ENCODE measurements around the gene SORD. TPM values are rescaled to one million over a fixed set of nuclear protein-coding genes. Genes with fewer than 3 reads are reported as not detected.
A peak's percentile ranks its signal among the peaks of the same experiment; 100 is the strongest.
"Not testable (repeated sequence)": the region's sequence is repeated elsewhere in the genome, so short reads cannot be mapped to it uniquely, and the experiment has no call there.

Gene SORD
- total and polyA plus RNA-seq, 4 donors = 5.7 to 7.1 (median 6.8) TPM

DNA sequence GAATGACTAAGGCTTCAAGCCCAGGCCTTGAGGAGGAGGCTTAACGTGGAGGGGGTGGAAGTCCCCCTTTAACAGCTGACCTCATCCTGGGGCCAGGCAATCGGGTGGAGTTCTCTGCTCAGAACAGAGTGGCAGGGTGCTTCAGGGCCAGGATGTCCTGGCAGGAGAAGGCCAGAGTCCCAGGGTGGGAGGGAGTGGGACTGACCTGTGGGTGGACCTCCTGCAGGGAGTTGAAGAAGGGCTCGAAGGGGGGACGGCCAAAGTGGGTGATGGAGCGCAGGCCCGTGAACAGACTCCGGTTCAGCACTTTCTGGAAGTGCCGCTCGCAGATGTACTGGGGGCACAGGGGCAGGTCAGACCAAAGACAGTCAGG, 71.3 kb downstream of the SORD start:
- ATAC-seq (ENCODE audit: low FRiP score) (no peak), DNase-seq (peak in 1 of 2 donors; percentile 67)
- Histone ChIP-seq H3K36me3 (ENCODE audit: control insufficient read depth in 1 of 2, insufficient read depth in 2 of 2, low read length in 1 of 2) (no peaks in the 10 kb centered on the region), H3K27ac (ENCODE audit: low read depth in 1 of 2, low read length in 2 of 2) (no peak overlapping the region), H3K27me3 (ENCODE audit: control insufficient read depth in 1 of 2, insufficient read depth in 2 of 2, low read length in 1 of 2) (no peaks in the 10 kb centered on the region), H3K4me3 (ENCODE audit: low read length in 2 of 2) (no peak overlapping the region), H3K9me3 (ENCODE audit: control insufficient read depth, low read length) (no peaks in the 10 kb centered on the region), H3K4me1 (ENCODE audit: control insufficient read depth in 1 of 2, insufficient read depth in 2 of 2, low read length in 2 of 2) (no peaks in the 10 kb centered on the region)
- intact Hi-C loops (cut with DNase I) = no loop called here
- 77 to 80% methylated on average over 9 of the region's 9 CpGs for WGBS, 2 donors

DNA sequence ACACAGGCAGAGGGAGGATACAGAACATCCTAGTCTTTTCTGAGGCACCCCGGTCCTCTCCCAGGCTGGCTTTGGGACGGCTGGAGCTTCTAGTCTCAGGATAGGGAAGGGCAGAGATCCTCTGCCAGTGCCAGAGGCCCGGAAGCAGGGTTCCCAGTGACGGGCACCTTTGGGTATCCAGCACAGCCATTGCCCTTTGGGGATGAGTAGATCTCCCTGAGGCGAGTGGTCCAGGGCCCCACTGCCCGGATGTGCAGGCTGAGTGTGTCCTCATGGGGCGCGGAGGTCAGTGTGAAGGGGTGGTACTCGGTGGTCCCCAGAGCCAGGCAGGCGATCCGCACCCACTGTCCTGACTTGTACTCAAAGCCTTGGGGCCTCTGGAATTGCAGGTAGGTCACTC, 72.7 kb downstream of the SORD start:
- no peaks in the 10 kb centered on the region for H3K9me3 ChIP-seq (ENCODE audit: control insufficient read depth, low read length)
- H3K4me3 ChIP-seq (ENCODE audit: low read length in 2 of 2) = no peak overlapping the region
- H3K4me1 ChIP-seq (ENCODE audit: control insufficient read depth in 1 of 2, insufficient read depth in 2 of 2, low read length in 2 of 2) = no peaks in the 10 kb centered on the region
- ATAC-seq (ENCODE audit: low FRiP score) = no peak
- no peaks in the 10 kb centered on the region for H3K36me3 ChIP-seq (ENCODE audit: control insufficient read depth in 1 of 2, insufficient read depth in 2 of 2, low read length in 1 of 2)
- intact Hi-C loops (cut with DNase I) = no loop called here
- H3K27me3 ChIP-seq (ENCODE audit: control insufficient read depth in 1 of 2, insufficient read depth in 2 of 2, low read length in 1 of 2) = no peaks in the 10 kb centered on the region
- DNase-seq = peak in 1 of 2 donors; percentile 62
- WGBS, 2 donors = 90 to 95% methylated on average over 11 of the region's 11 CpGs
- no peak overlapping the region for H3K27ac ChIP-seq (ENCODE audit: low read depth in 1 of 2, low read length in 2 of 2)

DNA sequence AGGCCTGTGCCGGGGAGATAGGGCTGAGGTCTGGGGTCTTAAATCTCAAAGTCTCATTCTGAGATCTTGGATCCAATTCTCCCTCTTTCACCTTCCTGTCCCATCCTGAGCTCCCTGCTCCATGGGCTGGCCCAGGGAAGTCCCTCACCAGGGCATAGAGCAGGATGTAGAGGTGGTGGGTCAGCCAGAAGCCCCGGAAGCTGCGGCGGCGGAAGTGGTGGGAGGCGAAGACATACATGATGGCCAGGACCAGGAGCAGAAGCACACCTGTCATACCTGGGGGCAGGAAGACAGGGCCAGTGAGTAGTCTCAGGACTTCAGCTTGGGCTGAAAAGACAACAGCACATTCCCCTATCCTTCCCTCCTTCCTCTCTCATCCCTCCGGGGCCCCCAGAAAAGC, 74.5 kb downstream of the SORD start:
- Histone ChIP-seq H3K9me3 (ENCODE audit: control insufficient read depth, low read length) (no peaks in the 10 kb centered on the region), H3K4me1 (ENCODE audit: control insufficient read depth in 1 of 2, insufficient read depth in 2 of 2, low read length in 2 of 2) (no peaks in the 10 kb centered on the region), H3K4me3 (ENCODE audit: low read length in 2 of 2) (no peak overlapping the region), H3K27ac (ENCODE audit: low read depth in 1 of 2, low read length in 2 of 2) (no peak overlapping the region), H3K27me3 (ENCODE audit: control insufficient read depth in 1 of 2, insufficient read depth in 2 of 2, low read length in 1 of 2) (no peaks in the 10 kb centered on the region), H3K36me3 (ENCODE audit: control insufficient read depth in 1 of 2, insufficient read depth in 2 of 2, low read length in 1 of 2) (no peaks in the 10 kb centered on the region)
- intact Hi-C loops (cut with DNase I) = no loop called here
- ATAC-seq (ENCODE audit: low FRiP score) = no peak
- 90 to 98% methylated on average over 7 of the region's 7 CpGs for WGBS, 2 donors
- peak in 1 of 2 donors; percentile 71 for DNase-seq

GRCh38 chr15:45099549-45100165, 76.7 kb downstream of the SORD start:
- DNase-seq (peak in 1 of 2 donors; percentile 68), ATAC-seq (ENCODE audit: low FRiP score) (no peak)
- WGBS, 2 donors = 85 to 89% methylated on average over 23 of the region's 23 CpGs
- Histone ChIP-seq H3K27me3 (ENCODE audit: control insufficient read depth in 1 of 2, insufficient read depth in 2 of 2, low read length in 1 of 2) (no peaks in the 10 kb centered on the region), H3K9me3 (ENCODE audit: control insufficient read depth, low read length) (no peaks in the 10 kb centered on the region), H3K4me3 (ENCODE audit: low read length in 2 of 2) (no peak overlapping the region), H3K36me3 (ENCODE audit: control insufficient read depth in 1 of 2, insufficient read depth in 2 of 2, low read length in 1 of 2) (no peaks in the 10 kb centered on the region), H3K4me1 (ENCODE audit: control insufficient read depth in 1 of 2, insufficient read depth in 2 of 2, low read length in 2 of 2) (no peaks in the 10 kb centered on the region), H3K27ac (ENCODE audit: low read depth in 1 of 2, low read length in 2 of 2) (no peak overlapping the region)
- intact Hi-C loops (cut with DNase I) = no loop called here

DNA sequence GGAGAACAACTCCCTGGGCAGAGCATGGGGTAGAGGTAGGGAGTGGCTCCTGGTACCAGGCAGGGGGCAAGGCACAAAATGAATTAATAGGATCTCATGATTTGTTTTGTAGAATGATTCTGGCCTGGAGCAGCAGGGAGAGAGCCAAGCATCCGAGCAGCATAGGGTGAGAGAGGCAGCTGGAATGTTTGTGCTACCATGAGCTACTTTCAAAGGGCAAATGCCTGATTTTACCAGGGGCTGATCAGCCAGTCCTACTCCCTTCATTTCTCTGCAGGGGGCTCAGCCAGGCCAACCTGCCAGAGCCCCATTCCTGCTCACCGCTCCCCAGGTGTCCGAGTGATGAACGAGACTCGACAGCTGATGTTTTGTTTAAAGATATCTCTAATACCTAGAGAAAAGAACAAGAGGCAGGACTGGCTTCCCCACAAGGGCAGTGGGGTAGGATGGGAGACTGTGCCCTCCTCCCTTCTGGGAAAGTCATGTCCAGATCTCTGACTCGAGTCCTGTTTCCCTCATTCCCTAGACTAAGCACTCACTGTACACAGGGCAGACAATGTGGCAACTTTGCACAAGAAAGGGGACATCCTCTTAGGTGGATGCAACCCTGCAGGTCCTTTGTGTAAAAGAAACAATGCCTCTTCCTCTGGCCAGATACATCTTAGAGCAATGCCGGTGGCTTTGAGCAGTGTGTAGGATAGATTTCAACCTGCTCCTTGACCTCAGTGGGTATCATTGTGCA, 78.1 kb downstream of the SORD start:
- Histone ChIP-seq H3K4me3 (ENCODE audit: low read length in 2 of 2) (no peak overlapping the region), H3K27me3 (ENCODE audit: control insufficient read depth in 1 of 2, insufficient read depth in 2 of 2, low read length in 1 of 2) (no peaks in the 10 kb centered on the region), H3K9me3 (ENCODE audit: control insufficient read depth, low read length) (no peaks in the 10 kb centered on the region), H3K27ac (ENCODE audit: low read depth in 1 of 2, low read length in 2 of 2) (no peak overlapping the region), H3K36me3 (ENCODE audit: control insufficient read depth in 1 of 2, insufficient read depth in 2 of 2, low read length in 1 of 2) (no peaks in the 10 kb centered on the region), H3K4me1 (ENCODE audit: control insufficient read depth in 1 of 2, insufficient read depth in 2 of 2, low read length in 2 of 2) (no peaks in the 10 kb centered on the region)
- ATAC-seq (ENCODE audit: low FRiP score) = no peak
- intact Hi-C loops (cut with DNase I) = no loop called here
- 57 to 58% methylated on average over 7 of the region's 7 CpGs for WGBS, 2 donors
- no peak for DNase-seq

DNA sequence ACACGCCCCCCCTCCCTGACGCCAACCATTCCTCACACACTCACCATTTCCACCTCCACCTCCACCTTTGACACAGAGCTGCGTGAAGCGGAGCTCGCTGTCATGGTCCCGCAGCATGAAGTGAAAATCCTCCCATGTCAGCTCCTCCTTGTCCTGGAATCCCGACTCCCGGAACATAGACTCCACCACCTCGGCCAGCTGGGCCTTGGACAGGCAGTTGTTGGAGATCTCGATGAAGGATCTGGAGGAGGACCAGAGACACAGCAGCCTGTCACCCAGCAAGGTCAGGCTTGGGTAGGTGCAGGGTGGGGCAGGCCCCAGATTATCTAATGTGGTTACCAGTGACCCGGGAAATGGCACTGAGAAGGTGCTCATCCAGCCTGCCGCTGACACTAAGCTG, 78.8 kb downstream of the SORD start:
- intact Hi-C loops (cut with DNase I) = no loop called here
- Histone ChIP-seq H3K27me3 (ENCODE audit: control insufficient read depth in 1 of 2, insufficient read depth in 2 of 2, low read length in 1 of 2) (no peaks in the 10 kb centered on the region), H3K27ac (ENCODE audit: low read depth in 1 of 2, low read length in 2 of 2) (no peak overlapping the region), H3K36me3 (ENCODE audit: control insufficient read depth in 1 of 2, insufficient read depth in 2 of 2, low read length in 1 of 2) (no peaks in the 10 kb centered on the region), H3K4me1 (ENCODE audit: control insufficient read depth in 1 of 2, insufficient read depth in 2 of 2, low read length in 2 of 2) (no peaks in the 10 kb centered on the region), H3K9me3 (ENCODE audit: control insufficient read depth, low read length) (no peaks in the 10 kb centered on the region), H3K4me3 (ENCODE audit: low read length in 2 of 2) (no peak overlapping the region)
- ATAC-seq (ENCODE audit: low FRiP score) = no peak
- DNase-seq = peak in 1 of 2 donors; percentile 59
- 92 to 94% methylated on average over 12 of the region's 12 CpGs for WGBS, 2 donors

DNA sequence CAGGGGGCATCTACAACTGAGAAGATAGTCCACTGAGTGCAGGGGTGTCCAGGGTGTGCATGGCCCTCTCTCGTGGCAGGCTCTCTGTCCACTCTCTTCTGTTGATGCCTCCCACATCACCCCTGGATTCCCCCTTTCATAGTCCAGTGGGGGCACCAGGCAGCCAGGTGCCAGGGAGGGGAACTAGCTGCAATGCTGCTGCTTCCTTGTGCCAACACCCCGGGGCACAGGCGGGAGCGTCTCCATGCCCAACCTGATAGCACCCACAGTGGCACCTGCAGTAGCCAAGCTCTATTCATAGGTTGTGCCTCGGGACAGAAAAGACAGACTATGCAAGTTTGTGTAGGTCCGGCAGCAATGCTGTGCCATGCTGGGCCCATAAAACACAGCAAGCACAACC, 79.2 kb downstream of the SORD start:
- Histone ChIP-seq H3K36me3 (ENCODE audit: control insufficient read depth in 1 of 2, insufficient read depth in 2 of 2, low read length in 1 of 2) (no peaks in the 10 kb centered on the region), H3K27ac (ENCODE audit: low read depth in 1 of 2, low read length in 2 of 2) (no peak overlapping the region), H3K4me3 (ENCODE audit: low read length in 2 of 2) (no peak overlapping the region), H3K27me3 (ENCODE audit: control insufficient read depth in 1 of 2, insufficient read depth in 2 of 2, low read length in 1 of 2) (no peaks in the 10 kb centered on the region), H3K9me3 (ENCODE audit: control insufficient read depth, low read length) (no peaks in the 10 kb centered on the region), H3K4me1 (ENCODE audit: control insufficient read depth in 1 of 2, insufficient read depth in 2 of 2, low read length in 2 of 2) (no peaks in the 10 kb centered on the region)
- DNase-seq (peak in 1 of 2 donors; percentile 51), ATAC-seq (ENCODE audit: low FRiP score) (no peak)
- intact Hi-C loops (cut with DNase I) = no loop called here
- WGBS, 2 donors = 89 to 93% methylated on average over 6 of the region's 6 CpGs

- H3K4me1 ChIP-seq (ENCODE audit: control insufficient read depth in 1 of 2, insufficient read depth in 2 of 2, low read length in 2 of 2); H3K27me3 ChIP-seq (ENCODE audit: control insufficient read depth in 1 of 2, insufficient read depth in 2 of 2, low read length in 1 of 2); ATAC-seq (ENCODE audit: low FRiP score); H3K4me3 ChIP-seq (ENCODE audit: low read length in 2 of 2); intact Hi-C loops (cut with DNase I); H3K36me3 ChIP-seq (ENCODE audit: control insufficient read depth in 1 of 2, insufficient read depth in 2 of 2, low read length in 1 of 2); H3K9me3 ChIP-seq (ENCODE audit: control insufficient read depth, low read length); H3K27ac ChIP-seq (ENCODE audit: low read depth in 1 of 2, low read length in 2 of 2): not testable (repeated sequence)
- DNase-seq = peak in 1 of 2 donors; percentile 32
- 89 to 90% methylated on average over 5 to 9 of the region's 9 CpGs for WGBS, 2 donors
Measured at GRCh38 chr15:45104170-45104569, 81.2 kb downstream of the SORD start.

DNA sequence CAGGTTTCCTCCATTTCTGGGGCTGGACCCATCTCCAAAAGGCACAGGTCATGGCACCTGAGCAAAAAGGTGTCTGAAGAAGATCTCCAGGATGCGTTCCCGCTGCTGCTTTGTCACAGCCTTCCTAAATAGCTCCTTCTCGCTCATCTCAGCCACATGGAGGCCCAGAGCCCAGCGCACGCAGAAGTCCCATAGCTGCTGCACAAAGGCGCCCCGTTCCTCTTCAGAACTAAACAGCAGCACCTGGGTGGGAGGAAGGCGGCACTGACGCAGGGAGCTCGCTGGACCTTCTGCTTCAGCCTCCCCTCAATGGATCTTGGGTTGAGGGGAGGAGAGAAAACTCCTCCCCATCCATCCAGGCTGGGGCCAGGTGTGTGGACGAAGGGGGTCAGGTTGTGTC, 82.6 kb downstream of the SORD start:
- Histone ChIP-seq H3K4me3 (ENCODE audit: low read length in 2 of 2) (no peak overlapping the region), H3K4me1 (ENCODE audit: control insufficient read depth in 1 of 2, insufficient read depth in 2 of 2, low read length in 2 of 2) (no peaks in the 10 kb centered on the region), H3K27me3 (ENCODE audit: control insufficient read depth in 1 of 2, insufficient read depth in 2 of 2, low read length in 1 of 2) (no peaks in the 10 kb centered on the region), H3K9me3 (ENCODE audit: control insufficient read depth, low read length) (no peaks in the 10 kb centered on the region), H3K27ac (ENCODE audit: low read depth in 1 of 2, low read length in 2 of 2) (no peak overlapping the region), H3K36me3 (ENCODE audit: control insufficient read depth in 1 of 2, insufficient read depth in 2 of 2, low read length in 1 of 2) (no peaks in the 10 kb centered on the region)
- DNase-seq = peak in 1 of 2 donors; percentile 53
- intact Hi-C loops (cut with DNase I) = no loop called here
- no peak for ATAC-seq (ENCODE audit: low FRiP score)
- 92 to 93% methylated on average over 11 of the region's 11 CpGs for WGBS, 2 donors
